Activated CD8-positive, alpha-beta memory T cell treated with anti-CD3 and anti-CD28 coated beads for 24 hours (primary cell): Measurements from ENCODE around the gene SPAG4.

ENCODE experiments used
- DNase-seq: peaks from one replicate; pipeline ENCODE4 v3.0.0-alpha.2; 2020

SPAG4 gene

GRCh38 chr20:35625584-35626385, 10.2 kb downstream of the SPAG4 start:
- peak; percentile 51 for DNase-seq

- DNase-seq, result peak; percentile 41
These were observed 10.9 kb downstream of the SPAG4 start for GRCh38 chr20:35626386-35627001.

GRCh38 chr20:35627121-35627520, 11.5 kb downstream of the SPAG4 start:
- DNase-seq, result peak; percentile 40

- no peak for DNase-seq
These were observed 14.0 kb downstream of the SPAG4 start for GRCh38 chr20:35629427-35630145.

- DNase-seq, result no peak
These were observed 15.0 kb downstream of the SPAG4 start for GRCh38 chr20:35630636-35631035.

- DNase-seq, result peak; percentile 42
These were observed 17.0 kb downstream of the SPAG4 start for GRCh38 chr20:35632539-35633115.

GRCh38 chr20:35635652-35636051, 20.0 kb downstream of the SPAG4 start:
- DNase-seq, result no peak

- DNase-seq, result no peak
These were observed 20.5 kb downstream of the SPAG4 start for GRCh38 chr20:35636095-35636494.

GRCh38 chr20:35637276-35637675, 21.6 kb downstream of the SPAG4 start:
- DNase-seq, result no peak

GRCh38 chr20:35638751-35639150, 23.1 kb downstream of the SPAG4 start:
- DNase-seq, result no peak

- no peak for DNase-seq
These were observed 25.1 kb downstream of the SPAG4 start for GRCh38 chr20:35640724-35641123.

GRCh38 chr20:35641743-35642142, 26.1 kb downstream of the SPAG4 start:
- DNase-seq, result no peak

- no peak for DNase-seq
These were observed 27.4 kb downstream of the SPAG4 start for GRCh38 chr20:35643045-35643444.

- no peak for DNase-seq
These were observed 29.2 kb downstream of the SPAG4 start for GRCh38 chr20:35644806-35645205.

GRCh38 chr20:35648836-35649235, 33.2 kb downstream of the SPAG4 start:
- no peak for DNase-seq

- no peak for DNase-seq
These were observed 35.0 kb downstream of the SPAG4 start for GRCh38 chr20:35650632-35651031.

GRCh38 chr20:35651958-35652357, 36.3 kb downstream of the SPAG4 start:
- DNase-seq, result no peak

- no peak for DNase-seq
These were observed 37.2 kb downstream of the SPAG4 start for GRCh38 chr20:35652641-35653429.

- no peak for DNase-seq
These were observed 37.8 kb downstream of the SPAG4 start for GRCh38 chr20:35653430-35653734.

- DNase-seq, result no peak
These were observed 38.3 kb downstream of the SPAG4 start for GRCh38 chr20:35653893-35654292.

- DNase-seq, result no peak
These were observed 38.8 kb downstream of the SPAG4 start for GRCh38 chr20:35654415-35654814.

- DNase-seq, result no peak
These were observed 41.6 kb downstream of the SPAG4 start for GRCh38 chr20:35657271-35657670.
